TTC549 (cell line): ENCODE measurements around the gene STK25.

Experiments
- FAIRE-seq: peaks from 2 replicates; lab custom pipeline; 2012; peaks lifted over from hg19 to GRCh38; lab: Jason Lieb, UNC

The STK25 gene

GRCh38 chr2:241508240-241509154 lies at the start of gene STK25:
Gene STK25, minus strand, starts transcription at chr2:241508584. Its CDS starts 549 bp downstream, at chr2:241508035.
- peak; percentile 32 for FAIRE-seq

- FAIRE-seq, result no peak
These were observed 48.4 kb upstream of the STK25 start for GRCh38 chr2:241556746-241557145.

- FAIRE-seq, result no peak
These were observed 47.3 kb upstream of the STK25 start for GRCh38 chr2:241555711-241556110.

- FAIRE-seq, result no peak
These were observed 46.4 kb upstream of the STK25 start for GRCh38 chr2:241554610-241555322.

GRCh38 chr2:241553981-241554380 lies 45.6 kb upstream of the STK25 start:
- no peak for FAIRE-seq

DNA sequence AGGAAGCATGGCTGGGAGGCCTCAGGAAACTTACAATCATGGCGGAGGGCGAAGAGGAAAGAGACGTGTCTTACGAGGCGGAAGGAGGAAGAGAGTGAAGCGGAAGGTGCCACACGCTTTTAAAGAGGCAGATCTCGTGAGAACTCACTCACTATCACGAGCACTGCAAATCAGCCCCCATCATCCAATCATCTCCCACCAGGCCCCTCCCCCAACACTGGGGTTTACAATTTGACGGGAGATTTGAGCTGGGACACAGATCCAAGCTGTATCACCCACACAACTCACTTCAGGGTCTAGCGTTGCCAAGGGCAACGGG lies 45.1 kb upstream of the STK25 start:
- FAIRE-seq, result no peak

GRCh38 chr2:241551998-241552737 lies 43.8 kb upstream of the STK25 start:
- no peak for FAIRE-seq

- no peak for FAIRE-seq
These were observed 43.2 kb upstream of the STK25 start for GRCh38 chr2:241551599-241551997.

GRCh38 chr2:241550616-241551580 lies 42.5 kb upstream of the STK25 start:
- FAIRE-seq, result no peak

DNA sequence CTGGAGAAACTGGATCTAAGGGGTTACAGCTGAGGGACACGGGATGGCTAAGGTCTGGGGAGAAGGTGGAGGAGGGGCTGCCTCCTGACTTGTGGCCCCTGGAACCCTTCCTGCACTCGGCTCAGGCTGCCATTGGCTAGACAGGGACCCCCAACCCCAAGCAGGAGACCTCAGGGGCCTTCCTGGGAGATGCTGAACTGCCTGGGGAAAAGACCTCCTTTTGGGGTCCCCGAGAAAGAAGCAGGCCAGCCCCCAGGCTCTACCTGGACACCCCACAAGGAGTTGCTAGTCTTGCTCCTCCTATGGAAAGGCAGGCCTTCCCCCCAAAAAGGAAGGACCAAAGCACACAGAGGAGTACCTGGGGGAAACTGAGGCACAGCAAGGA lies 40.1 kb upstream of the STK25 start:
- FAIRE-seq, result no peak

DNA sequence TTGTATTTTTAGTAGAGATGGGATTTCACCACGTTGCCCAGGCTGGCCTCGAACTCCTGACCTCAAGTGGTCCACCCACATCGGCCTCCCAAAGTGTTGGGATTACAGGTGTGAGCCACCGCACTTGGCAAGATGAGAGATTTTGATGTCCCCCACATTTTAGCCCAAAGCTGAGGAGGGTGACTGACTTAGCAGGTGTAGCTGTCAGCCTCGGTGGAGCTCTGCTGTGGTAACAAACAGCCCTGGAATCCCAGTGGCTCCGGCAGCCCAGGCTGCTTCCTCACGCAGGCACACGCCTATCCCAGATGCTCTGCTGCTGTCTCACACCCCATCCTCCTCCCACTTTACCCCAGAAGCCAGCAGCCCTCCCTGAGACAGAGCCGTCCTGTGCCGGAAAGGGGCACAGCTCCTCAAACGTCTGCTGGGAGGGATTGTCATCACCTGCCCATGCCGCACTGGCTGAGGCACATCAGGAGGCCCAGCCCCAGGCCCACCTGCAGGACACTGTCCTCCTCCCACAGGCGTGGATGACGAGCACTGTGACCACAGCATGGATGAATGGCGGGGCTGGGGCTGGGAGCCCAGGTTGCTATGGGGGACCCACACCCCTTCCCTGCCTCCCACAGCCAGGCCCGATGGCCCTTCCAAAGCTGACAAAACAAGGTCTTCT lies 39.5 kb upstream of the STK25 start:
- FAIRE-seq, result no peak

DNA sequence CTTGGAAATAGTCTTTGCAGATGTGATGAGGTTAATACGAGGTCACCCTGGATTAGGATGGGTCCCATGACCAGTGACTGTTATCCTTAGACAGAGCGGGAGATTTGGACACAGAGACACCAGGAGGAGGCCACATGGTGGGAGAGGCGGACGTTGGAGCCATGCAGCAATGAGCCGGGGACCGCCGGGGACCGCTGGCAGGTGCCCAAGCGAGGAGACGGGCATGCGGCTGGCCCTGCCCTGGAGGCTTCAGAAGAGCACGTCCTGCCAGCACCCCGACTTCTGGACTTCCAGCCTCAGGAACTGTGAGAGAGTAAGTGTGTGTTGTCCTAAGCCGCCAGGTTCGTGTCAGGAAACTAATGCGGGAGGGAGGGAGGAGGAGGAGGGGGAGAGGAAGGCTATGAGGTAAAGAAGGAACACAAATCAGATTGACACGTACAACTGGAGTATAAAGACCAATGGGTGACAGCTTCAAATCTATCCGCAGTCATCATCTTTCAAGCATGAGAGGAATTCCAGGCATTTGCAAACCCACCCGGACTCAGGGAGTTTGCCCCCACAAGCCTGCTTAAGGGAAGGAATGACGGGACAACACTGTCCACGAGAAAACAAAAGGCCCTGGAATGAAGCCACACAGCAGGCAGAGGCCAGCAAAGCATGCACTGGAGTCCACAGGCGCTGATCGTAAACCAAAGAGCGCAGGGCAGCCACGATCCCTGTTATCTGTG lies 38.6 kb upstream of the STK25 start:
- FAIRE-seq, result no peak

GRCh38 chr2:241545523-241546473 lies 37.4 kb upstream of the STK25 start:
- no peak for FAIRE-seq

- FAIRE-seq, result no peak
These were observed 36.7 kb upstream of the STK25 start for GRCh38 chr2:241545106-241545505.

GRCh38 chr2:241542278-241542605 lies 33.9 kb upstream of the STK25 start:
- FAIRE-seq, result no peak

DNA sequence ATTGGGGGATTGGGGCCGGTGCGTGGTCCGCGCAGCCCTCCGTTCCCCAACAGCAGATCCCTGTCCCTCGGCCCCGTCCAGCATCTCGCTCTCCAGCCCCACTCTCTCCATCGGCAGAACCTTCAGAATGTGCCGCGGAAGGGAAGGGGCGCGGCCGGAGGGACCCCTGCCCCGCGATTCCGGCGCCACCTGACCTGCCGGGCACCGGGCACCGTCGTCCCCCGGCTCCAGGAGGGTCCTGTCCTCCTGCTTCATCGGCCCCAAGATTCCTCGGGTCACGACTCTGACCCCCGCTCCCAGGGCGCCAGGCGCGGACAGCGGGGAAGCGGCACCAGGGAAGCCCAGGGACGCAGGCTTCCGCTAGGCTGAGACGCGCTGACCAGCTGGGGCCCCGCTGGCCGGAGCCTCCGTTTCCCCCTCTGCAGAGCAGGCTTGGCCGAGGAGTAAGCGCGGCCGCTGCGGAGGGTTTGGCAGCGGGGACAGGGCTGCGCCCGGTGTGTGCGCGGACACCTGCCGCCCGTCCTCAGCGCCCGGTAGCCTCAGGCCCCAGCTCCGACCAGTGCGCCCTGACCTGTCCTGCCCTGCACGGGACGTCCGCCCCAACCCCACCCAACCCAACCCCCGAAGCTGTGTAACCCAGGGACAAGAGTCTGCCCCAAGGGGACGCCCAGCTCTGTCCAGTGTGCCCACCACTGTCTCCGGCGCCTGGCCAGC lies 33.3 kb upstream of the STK25 start:
- FAIRE-seq, result no peak

- no peak for FAIRE-seq
These were observed 32.6 kb upstream of the STK25 start for GRCh38 chr2:241540771-241541561.

DNA sequence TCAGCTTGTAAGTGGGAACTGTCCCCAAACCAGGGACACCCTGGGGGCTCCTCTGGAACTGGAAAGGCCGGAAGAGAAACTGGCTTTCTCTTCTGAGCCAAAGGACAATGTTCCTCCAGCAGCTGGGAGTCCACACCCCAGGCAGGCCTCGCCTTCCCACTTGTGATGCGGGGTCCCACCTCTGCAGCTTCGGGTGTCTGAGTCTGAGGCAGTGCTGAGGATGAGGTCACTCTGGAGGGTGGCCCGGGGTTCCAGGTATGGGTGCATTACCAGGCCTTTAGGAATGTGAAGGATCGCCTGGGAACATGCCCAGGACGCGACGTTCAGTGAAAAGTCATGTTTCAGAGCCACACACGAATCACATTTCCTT lies 32.0 kb upstream of the STK25 start:
- no peak for FAIRE-seq
